Measurements from ENCODE around the gene SUMO2. TPM values are rescaled to one million over a fixed set of nuclear protein-coding genes. Genes with fewer than 3 reads are reported as not detected.
A peak's percentile ranks its signal among the peaks of the same experiment; 100 is the strongest.

SUMO2 gene
- total RNA-seq (2022) = 675 and 693 TPM in 2 replicates
- percentile 93 among the genes with signal in this experiment for Bru-seq, nascent RNA
- percentile 96 among the genes with signal in this experiment for BruChase-seq, experiment 1, labeled RNA remaining after a 2-hour chase
- percentile 99 among the genes with signal in this experiment for BruChase-seq, experiment 2, labeled RNA remaining after a 6-hour chase
- long read RNA-seq, transcript SUMO2-202 (4 exons, 3,190 nt) = major isoform, 549 of 625 reads
- long read RNA-seq, transcript SUMO2-203 (4 exons, 490 nt) = minor isoform, 53 of 625 reads
- long read RNA-seq, partial matches to known transcripts = 6 of 625 reads
- long read RNA-seq, other reads (novel, unspliced or antisense) = 15 of 625 reads

DNA sequence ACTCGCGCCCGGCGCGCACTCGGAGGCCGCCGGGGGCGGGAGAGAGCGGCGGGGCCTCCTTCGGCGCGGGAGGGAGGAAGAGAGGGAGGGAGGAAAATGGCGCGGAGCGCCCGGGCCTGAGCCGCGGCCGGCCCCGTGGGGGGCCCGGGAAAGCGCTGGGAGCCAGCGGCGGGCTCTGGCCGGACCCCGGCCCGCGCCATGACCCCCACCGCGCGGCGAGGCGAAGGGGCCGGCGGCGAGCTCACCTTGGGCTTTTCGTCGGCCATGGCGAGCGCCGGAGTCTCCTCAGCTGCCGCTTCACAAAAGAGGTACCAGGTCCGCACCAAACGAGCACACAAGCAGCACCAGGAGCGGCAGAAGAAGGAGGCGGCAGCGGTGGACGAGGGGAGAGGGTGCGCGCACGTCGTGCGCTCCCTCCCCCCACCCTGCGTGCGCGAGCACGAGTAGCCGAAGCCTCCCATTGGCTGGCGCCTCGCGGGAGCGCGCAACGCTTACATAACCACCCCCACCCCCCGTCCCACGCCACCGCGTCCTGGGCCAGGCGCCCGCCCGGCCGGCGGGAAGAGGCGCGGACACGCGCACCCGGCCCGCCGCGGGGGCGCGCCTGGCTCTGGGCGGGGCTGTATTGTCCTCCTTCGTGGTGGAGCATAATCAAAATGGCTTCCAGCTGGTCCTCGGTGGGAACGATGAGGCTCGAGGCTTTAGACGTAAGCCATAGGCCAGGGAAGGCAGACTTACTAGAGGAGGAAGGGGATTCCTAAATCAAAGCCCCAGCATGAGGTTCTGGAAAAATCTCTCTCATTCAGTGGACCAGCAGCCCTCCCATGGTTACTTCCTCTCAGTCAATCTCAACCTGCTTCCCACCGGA is at the start of gene SUMO2:
TSS of gene SUMO2 (minus strand) at position 391 of the 868 bp plus-strand sequence. CDS start at position 266, 125 bp downstream.
- H3K27me3 Mint-ChIP-seq (ENCODE audit: insufficient read depth, unreplicated experiment) = no peaks in the 10 kb centered on the region
- Histone ChIP-seq H3K36me3 (ENCODE audit: control insufficient read depth, insufficient read depth, low read length) (peaks cover 2% of the 10 kb centered on the region), H3K4me3 (ENCODE audit: low read depth, low read length) (peak within 1 kb of the TSS; percentile 94), H3K4me1 (peaks cover 18% of the 10 kb centered on the region), H3K27me3 (replicated peaks; ENCODE audit: control insufficient read depth, insufficient read depth, low read length) (no peaks in the 10 kb centered on the region), H3K9me3 (no peaks in the 10 kb centered on the region)
- CTCF ChIA-PET = interaction anchor here (0.5 to 2.3 kb wide), 6 partner anchors 11 to 138 kb away, joined by 3 to 6 read pairs (median 4); partner anchors contain the start of gene MIF4GD
- intact Hi-C loops (cut with micrococcal nuclease; ENCODE audit: unreplicated experiment) = no loop called here
- H3K4me1 Mint-ChIP-seq (ENCODE audit: low read depth, unreplicated experiment) = peaks cover 17% of the 10 kb centered on the region
- H3K9me3 Mint-ChIP-seq (ENCODE audit: unreplicated experiment) = no peaks in the 10 kb centered on the region
- peak within 1 kb of the TSS; percentile 88 for H3K4me3 Mint-ChIP-seq (ENCODE audit: unreplicated experiment)
- peaks cover 59% of the 10 kb centered on the region for H3K36me3 Mint-ChIP-seq (ENCODE audit: insufficient read depth, unreplicated experiment)
- DNase-seq = peak; percentile 95 to 96
- BruUV-seq (replicated peaks) = no TSS peak
- peak within 1 kb of the TSS; percentile 99 for H3K27ac Mint-ChIP-seq (ENCODE audit: unreplicated experiment)
- POLR2A ChIA-PET = interaction anchor here (0.5 to 1.4 kb wide), 8 partner anchors 9 to 213 kb away, joined by 3 to 12 read pairs (median 4); partner anchors contain the start of genes GGA3, JPT1, MRPS7 and SLC16A5
- TF ChIP-seq CTCF (IDR thresholded peaks at IDR 0.05; ENCODE audit: insufficient read depth in 1 of 2, low read depth in 1 of 2, low read length in 1 of 2, severe bottlenecking in 1 of 2, unreplicated experiment in 1 of 2) = peak; percentile 39

- no peaks in the 10 kb centered on the region for H3K9me3 Mint-ChIP-seq (ENCODE audit: unreplicated experiment)
- no peak for TF ChIP-seq CTCF (IDR thresholded peaks at IDR 0.05; ENCODE audit: insufficient read depth in 1 of 2, low read depth in 1 of 2, low read length in 1 of 2, severe bottlenecking in 1 of 2, unreplicated experiment in 1 of 2)
- no peak overlapping the region for H3K4me3 Mint-ChIP-seq (ENCODE audit: unreplicated experiment)
- H3K4me1 Mint-ChIP-seq (ENCODE audit: low read depth, unreplicated experiment) = no peaks in the 10 kb centered on the region
- Histone ChIP-seq H3K4me1 (no peaks in the 10 kb centered on the region), H3K36me3 (ENCODE audit: control insufficient read depth, insufficient read depth, low read length) (peaks cover 5% of the 10 kb centered on the region), H3K4me3 (ENCODE audit: low read depth, low read length) (no peak overlapping the region), H3K9me3 (no peaks in the 10 kb centered on the region), H3K27me3 (replicated peaks; ENCODE audit: control insufficient read depth, insufficient read depth, low read length) (no peaks in the 10 kb centered on the region)
- no peak overlapping the region for H3K27ac Mint-ChIP-seq (ENCODE audit: unreplicated experiment)
- intact Hi-C loops (cut with micrococcal nuclease; ENCODE audit: unreplicated experiment) = no loop called here
- ChIA-PET CTCF (no interaction called here), POLR2A (no interaction called here)
- no peak for DNase-seq
- peaks cover 88% of the 10 kb centered on the region for H3K36me3 Mint-ChIP-seq (ENCODE audit: insufficient read depth, unreplicated experiment)
- no peaks in the 10 kb centered on the region for H3K27me3 Mint-ChIP-seq (ENCODE audit: insufficient read depth, unreplicated experiment)
- no TSS peak for BruUV-seq (replicated peaks)
Measured at GRCh38 chr17:75231741-75232464, 49.1 kb upstream of the SUMO2 start.

DNA sequence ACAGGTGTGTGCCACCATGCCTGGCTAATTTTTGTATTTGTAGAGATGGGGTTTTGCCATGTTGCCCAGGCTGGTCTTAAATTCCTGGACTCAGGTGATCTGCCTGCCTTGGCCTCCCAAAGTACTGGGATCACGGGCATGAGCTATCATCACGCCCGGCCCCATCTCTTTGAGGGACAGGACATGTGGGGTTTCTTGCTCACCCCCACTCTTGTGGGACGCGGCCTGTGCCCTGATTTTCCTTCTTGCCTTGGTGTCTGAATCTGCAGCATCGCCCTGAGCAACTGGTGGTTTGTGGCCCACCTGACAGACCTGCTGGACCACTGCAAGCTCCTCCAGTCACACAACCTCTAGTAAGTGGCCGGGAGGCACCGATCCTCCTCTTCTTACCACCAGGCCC is 48.3 kb upstream of the SUMO2 start:
- Histone ChIP-seq H3K9me3 (no peaks in the 10 kb centered on the region), H3K4me1 (no peaks in the 10 kb centered on the region), H3K4me3 (ENCODE audit: low read depth, low read length) (no peak overlapping the region), H3K36me3 (ENCODE audit: control insufficient read depth, insufficient read depth, low read length) (peaks cover 5% of the 10 kb centered on the region), H3K27me3 (replicated peaks; ENCODE audit: control insufficient read depth, insufficient read depth, low read length) (no peaks in the 10 kb centered on the region)
- CTCF ChIA-PET = no interaction called here
- no peak for DNase-seq
- Mint-ChIP-seq H3K27me3 (ENCODE audit: insufficient read depth, unreplicated experiment) (no peaks in the 10 kb centered on the region), H3K4me3 (ENCODE audit: unreplicated experiment) (no peak overlapping the region), H3K4me1 (ENCODE audit: low read depth, unreplicated experiment) (no peaks in the 10 kb centered on the region), H3K9me3 (ENCODE audit: unreplicated experiment) (no peaks in the 10 kb centered on the region), H3K36me3 (ENCODE audit: insufficient read depth, unreplicated experiment) (peaks cover 80% of the 10 kb centered on the region), H3K27ac (ENCODE audit: unreplicated experiment) (no peak overlapping the region)
- TF ChIP-seq CTCF (IDR thresholded peaks at IDR 0.05; ENCODE audit: insufficient read depth in 1 of 2, low read depth in 1 of 2, low read length in 1 of 2, severe bottlenecking in 1 of 2, unreplicated experiment in 1 of 2) = no peak
- POLR2A ChIA-PET = no interaction called here
- intact Hi-C loops (cut with micrococcal nuclease; ENCODE audit: unreplicated experiment) = no loop called here
- no TSS peak for BruUV-seq (replicated peaks)
